HG03025 (cell line): ENCODE measurements around the gene ALDH16A1.

ENCODE experiments used
- ATAC-seq: cut with Tn5 transposase; IDR thresholded peaks from one replicate; pipeline ENCODE4 v1.9.1; 2021; ENCODE audit warnings: mild to moderate bottlenecking, moderate library complexity; ENCODE audit not compliant: unreplicated experiment, low FRiP score

ALDH16A1 gene

DNA sequence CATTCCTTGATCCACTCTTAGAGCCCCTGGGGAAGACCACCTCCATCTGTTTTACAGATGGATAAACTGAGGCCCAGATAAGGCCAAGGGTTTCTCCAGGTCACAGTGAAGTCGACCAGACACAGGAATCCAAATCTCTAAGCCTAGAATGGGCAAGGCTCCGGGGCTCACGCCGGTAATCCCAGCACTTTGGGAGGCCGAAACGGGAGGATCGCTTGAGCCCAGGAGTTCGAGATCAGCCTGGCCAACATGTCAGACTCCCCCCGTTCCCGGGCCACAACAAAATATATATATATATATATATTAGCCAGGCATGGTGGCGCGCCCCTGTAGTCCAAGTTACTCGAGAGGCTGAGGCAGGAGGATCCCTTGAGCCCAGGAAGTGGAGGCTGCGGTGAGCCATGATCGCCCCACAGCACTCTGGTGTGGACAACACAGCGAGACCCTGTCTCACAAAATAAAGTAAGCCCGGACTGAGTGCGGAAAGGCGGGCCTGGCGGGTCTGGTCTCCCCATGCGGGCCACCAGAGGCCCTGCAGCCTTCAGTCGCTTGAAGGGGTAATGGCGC, 33.8 kb downstream of the ALDH16A1 start:
- ATAC-seq: no peak

DNA sequence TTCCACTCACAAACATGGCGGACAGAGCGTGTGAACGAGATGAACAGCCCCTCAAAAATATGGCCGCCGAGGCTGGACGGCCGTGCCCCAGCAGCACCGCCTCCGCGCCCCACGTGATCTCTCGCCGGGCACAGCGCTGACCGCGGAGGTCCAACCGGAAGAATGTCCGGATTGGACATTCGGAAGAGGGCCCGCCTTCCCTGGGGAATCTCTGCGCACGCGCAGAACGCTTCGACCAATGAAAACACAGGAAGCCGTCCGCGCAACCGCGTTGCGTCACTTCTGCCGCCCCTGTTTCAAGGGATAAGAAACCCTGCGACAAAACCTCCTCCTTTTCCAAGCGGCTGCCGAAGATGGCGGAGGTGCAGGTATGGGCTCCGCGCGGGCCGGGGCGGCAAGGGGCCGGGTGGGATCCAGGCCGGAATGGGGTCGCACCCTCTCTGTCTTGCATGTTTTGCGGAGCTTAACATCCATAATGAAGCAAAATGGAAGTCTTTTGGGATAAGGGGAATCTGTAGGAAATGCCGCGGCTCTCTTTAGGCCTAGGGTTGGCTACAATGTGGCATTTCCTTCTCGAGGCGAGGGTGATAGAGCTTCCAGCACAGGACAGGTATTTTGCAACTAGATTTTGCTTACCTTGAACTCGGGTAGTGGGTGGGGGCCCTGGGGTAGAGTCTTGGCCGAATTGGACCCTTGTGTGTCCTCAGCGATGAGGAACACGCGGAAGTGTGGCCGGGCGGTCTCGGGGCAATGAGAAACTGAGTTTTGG, 34.4 kb downstream of the ALDH16A1 start, which contains the start of gene RPL13A:
TSS of gene RPL13A (plus strand) at position 332 of the 769 bp plus-strand sequence. CDS start at position 354, 22 bp downstream.
- peak; percentile 79 for ATAC-seq

DNA sequence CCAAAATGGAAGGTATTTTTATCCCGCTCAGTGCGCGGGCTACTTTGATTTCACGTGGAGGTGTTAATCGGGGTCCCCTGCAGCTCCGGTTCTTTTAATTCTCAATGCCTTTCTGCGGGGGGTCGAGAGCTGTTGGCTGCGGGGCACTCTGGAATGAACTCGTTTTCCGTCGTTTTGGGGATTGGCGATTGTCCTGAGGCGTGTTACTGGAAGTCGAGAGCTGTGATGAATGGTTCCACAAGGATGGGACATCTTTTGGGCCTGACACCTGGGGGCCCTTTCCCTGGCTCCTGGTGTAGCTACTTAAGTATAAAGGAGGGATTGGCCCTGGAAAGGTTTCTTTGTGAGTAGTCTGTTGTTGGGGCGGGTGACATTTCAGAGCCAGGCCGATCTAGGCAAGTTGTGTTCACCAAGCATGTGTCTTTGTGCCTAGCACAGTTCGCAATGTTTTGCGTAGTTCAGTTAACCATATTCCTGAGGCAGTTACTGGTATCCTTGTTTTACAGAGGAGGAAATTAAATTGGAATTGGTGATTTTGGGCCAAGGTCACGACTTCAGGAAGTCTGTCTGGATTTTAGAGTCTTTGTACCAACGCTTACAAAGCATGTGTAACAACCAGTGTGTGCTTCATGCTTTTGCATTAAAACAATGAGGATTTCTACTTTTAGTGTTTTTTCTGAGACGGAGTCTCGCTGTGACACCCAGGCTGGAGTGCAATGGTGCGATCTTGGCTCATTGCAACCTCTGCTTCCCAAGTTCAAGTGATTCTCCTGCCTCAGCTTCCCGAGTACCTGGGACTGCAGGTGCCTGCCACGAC, 35.2 kb downstream of the ALDH16A1 start:
- no peak for ATAC-seq

DNA sequence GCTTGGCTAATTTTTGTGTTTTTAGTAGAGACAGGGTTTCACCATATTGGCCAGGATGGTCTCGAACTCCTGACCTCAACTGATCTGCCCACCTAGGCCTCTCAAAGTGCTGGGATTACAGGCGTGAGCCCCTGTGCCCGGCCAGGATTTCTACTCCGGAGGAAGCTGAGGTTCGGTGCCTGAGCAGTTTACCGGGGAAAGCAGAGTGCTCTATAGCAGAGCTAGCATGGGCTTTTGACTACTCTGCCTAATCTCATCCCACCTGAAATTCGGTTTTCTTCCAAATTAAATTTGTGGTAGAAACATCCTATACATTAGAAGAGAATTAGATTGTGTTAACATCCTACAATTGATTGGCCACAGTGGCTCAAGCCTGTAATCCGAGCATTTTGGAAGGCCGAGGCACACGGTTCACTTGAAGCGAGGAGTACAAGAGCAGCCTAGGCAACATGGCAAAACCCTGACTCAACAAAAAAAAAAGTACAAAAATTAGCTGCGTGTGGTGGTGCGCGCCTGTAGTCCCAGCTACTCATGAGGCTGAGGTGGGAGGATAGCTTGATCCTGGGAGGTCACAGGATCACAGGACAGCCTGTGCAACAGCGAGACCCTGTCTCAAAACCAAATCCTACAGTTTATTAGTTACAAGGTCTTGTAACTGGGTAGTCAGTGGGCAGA, 36.0 kb downstream of the ALDH16A1 start:
- no peak for ATAC-seq

DNA sequence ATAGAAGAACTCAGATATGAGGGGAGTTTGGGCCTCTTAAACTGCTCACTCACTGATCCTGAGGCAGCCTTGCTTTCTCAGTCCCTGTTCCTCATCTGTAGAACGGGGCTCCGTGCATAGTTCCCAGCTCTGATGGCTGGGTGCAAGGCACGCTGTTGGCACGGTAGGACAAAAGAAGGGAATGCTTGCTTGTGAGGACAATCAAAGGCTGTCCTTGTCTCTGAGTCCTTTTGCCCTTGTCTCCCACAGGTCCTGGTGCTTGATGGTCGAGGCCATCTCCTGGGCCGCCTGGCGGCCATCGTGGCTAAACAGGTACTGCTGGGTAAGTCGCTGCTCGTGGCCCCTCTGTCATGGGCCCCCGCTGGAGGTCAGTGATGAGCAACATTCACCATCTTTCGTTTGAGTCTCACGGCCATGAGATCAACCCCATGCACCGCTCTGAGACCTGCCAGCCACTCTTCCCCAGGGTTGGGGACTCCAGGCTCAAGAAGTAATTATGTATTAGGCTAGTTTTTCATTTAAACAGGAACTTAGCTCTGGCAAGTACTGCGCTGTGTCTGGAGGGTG, 36.7 kb downstream of the ALDH16A1 start:
- ATAC-seq: no peak

DNA sequence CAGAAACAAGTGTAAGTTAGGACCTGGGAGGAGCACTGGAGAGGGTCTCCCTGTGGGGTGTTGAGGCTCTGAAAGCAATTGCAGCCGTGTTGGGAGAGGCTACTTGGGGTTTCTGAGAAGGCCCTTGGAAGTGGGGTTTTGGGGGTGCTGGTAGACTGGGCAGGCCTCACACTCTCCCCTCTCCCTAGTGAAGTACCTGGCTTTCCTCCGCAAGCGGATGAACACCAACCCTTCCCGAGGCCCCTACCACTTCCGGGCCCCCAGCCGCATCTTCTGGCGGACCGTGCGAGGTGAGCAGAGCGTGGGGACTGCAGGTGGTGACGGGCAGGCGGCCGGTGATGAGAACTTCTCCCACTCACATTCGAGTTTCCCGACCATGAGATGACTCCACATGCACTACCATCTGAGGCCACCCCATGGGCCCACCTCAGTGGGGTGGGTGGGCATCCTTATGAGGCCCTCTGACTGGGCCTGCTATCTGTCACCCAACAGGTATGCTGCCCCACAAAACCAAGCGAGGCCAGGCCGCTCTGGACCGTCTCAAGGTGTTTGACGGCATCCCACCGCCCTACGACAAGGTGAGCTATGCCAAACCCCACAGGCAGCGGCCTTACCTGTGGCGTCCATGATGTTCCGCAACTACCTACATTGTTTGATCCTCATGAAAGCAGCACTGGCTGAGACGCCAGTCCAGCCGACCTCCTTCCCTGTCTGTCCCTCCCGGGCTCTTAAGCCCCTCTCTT, 37.4 kb downstream of the ALDH16A1 start:
- ATAC-seq: no peak

DNA sequence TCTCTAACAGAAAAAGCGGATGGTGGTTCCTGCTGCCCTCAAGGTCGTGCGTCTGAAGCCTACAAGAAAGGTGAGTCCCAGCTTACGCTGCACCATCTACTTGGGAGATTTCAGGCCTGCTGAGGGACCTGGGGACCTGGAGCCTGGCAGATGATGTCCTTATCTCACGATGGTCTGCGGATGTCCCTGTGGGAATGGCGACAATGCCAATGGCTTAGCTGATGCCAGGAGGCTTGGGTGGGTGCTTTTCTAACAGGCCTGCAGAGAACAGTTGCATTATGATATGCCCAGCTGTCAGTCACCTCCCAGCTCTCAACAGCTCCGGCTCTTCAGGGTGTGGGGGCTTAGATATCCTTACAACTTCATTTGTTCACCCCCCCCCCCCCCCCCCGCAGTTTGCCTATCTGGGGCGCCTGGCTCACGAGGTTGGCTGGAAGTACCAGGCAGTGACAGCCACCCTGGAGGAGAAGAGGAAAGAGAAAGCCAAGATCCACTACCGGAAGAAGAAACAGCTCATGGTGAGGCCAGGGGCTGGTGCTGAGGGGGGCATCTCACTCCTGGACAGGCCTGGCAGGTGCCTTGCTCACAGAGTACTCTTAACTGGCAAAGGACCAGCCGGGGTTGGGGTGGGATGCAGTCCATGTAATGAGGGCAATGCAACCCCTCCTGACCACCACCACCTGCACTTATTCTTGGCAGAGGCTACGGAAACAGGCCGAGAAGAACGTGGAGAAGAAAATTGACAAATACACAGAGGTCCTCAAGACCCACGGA, 38.2 kb downstream of the ALDH16A1 start:
- ATAC-seq: no peak

DNA sequence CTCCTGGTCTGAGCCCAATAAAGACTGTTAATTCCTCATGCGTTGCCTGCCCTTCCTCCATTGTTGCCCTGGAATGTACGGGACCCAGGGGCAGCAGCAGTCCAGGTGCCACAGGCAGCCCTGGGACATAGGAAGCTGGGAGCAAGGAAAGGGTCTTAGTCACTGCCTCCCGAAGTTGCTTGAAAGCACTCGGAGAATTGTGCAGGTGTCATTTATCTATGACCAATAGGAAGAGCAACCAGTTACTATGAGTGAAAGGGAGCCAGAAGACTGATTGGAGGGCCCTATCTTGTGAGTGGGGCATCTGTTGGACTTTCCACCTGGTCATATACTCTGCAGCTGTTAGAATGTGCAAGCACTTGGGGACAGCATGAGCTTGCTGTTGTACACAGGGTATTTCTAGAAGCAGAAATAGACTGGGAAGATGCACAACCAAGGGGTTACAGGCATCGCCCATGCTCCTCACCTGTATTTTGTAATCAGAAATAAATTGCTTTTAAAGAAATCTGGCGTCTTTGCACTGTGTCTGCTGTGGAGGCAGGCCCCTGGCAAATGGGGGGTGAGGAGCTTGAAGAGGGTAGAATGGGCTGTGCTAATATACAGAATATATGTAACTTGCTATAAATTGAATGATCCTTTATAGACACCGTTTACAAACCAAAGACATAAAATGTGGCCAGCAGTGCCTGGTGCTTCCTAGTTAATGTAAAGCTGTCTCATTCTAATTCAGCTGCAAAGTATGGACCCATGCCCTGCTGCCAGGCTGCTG, 39.0 kb downstream of the ALDH16A1 start:
- ATAC-seq: no peak

DNA sequence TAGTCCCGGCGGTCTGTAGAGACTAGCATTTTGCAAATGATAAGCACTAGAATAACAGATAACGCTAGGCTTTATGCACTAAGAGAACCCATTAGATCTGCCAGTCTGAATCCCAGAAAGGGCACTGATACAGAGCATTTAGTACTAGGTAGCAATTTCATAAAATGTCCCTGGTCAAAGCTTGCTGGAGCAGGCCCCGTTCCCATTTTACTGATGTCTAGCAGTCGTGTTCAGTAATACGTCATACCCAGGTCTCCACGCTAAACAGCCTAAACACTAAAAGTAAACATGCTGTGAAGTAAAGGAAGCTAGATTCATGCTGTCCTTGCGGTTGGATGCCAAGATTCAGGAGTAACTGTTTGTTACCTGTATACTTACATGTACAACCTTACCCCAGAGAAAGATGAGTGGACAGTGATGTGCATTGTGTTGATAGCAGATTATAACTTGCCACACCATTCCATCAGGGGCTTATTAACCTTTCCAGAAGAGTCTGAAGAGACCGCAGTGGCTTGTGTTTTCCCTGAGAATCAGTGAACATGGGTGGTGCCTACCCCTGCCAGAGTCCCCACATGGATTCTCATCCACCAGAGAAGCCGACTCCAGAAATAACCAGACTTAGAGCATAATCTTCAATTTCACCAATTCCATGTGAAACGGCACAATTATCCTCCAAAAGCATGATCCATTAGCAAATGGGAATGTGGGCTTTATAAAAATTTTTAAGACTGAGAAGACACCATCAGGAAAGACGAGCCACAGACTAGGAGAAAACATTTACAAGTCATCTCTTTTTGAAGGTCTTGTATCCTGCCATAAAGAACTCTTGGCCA, 39.8 kb downstream of the ALDH16A1 start:
- ATAC-seq: no peak

DNA sequence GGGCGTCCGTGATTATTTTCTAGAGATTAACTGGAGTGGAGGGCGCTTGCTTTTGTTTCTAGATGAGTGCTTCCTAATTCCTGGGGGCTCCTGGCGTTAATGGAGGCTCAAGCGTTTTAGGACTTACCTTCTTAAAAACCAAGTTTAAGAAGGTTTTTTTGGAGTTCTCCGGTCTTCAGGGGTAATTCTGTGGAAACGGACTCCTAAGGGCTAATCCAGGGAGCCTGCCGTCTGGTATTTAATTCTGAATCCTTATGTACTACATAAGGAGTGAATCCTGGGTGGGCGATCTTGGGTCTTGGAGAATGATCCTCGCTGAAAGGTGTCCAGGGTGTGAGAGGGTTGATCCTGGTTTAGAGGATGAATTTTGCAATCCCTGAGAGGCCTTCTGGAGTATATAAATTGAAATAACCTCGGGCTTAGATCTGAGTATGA, 43.6 kb downstream of the ALDH16A1 start:
- ATAC-seq: no peak

DNA sequence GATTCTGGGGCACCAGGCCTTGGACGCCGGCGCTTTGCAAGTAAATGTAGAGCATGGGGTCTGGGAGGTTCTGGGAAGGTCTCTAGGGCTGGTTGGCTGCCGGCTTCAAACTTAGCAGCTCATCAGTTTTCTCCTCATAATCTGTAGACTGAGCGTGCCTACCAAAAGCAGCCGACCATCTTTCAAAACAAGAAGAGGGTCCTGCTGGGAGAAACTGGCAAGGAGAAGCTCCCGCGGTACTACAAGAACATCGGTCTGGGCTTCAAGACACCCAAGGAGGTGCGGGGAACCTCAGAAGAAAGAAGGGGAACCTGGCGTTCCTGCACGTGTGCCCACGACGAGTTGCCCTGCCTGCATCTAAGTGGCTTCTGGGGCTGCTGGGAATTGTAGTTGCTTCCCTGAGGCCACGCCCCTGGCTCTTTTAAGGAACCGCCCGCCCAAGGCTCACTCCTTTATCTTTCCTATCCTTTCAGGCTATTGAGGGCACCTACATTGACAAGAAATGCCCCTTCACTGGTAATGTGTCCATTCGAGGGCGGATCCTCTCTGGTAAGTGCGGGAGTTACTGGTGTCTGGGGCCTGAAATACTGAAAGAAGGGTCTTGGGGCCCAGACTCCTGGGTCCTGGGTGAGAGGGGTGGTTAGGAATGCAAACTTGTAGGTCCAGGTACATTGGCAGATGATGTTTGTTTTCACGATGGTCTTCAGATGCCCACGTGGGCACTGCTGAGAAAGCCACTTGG, 44.2 kb downstream of the ALDH16A1 start:
- ATAC-seq: no peak

DNA sequence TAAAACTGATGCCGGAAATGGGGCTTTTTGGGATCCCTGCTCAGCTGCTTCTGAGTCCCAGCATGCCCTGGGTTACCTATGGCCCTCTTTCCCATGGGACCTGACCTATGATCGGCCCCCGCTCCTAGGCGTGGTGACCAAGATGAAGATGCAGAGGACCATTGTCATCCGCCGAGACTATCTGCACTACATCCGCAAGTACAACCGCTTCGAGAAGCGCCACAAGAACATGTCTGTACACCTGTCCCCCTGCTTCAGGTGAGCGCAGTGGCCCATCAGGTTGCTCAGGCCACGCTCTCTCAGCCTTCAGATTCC, 44.7 kb downstream of the ALDH16A1 start:
- no peak for ATAC-seq

DNA sequence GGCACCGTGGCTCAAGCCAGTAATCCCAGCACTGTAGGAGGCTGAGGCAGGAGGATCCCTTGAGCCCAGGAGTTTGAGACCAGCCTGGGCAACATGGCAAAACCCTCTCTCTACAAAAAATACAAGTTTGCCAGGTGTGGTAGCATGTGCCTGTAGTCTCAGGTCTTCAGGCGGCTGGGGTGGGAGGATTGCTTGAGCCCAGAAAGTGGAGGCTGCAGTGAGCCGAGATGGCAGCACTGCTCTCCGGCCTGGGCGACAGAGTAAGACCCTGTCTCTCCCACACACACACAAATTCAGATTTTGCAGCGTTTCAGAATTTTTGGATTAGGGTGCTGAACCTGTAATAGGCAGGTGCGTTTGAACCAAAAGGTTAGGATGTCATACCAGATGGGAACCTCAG, 45.5 kb downstream of the ALDH16A1 start:
- no peak for ATAC-seq

DNA sequence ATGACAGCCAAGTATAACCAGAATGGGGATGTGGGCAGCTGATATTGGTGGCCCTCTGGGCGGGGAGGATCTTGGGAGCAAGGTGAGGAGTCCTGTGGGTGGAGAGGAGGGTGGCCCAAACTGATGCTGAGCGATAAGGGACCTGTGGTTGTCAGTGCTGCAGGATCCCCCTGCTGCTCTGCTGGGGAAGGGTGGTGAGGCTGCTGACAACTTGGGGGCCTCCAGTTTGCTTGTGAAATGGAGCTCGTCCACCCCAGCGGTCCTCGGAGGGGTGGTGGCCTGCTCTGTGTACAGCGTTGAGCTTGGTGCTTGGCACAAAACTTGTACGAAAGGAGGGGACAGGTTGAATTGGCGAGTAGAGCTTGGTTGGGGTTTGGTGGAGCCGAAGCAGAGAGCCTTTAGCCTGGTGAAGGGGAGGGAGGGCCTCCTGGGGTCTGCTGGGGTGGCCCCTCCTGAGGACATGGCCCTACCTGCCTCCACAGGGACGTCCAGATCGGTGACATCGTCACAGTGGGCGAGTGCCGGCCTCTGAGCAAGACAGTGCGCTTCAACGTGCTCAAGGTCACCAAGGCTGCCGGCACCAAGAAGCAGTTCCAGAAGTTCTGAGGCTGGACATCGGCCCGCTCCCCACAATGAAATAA, 46.1 kb downstream of the ALDH16A1 start:
- no peak for ATAC-seq

DNA sequence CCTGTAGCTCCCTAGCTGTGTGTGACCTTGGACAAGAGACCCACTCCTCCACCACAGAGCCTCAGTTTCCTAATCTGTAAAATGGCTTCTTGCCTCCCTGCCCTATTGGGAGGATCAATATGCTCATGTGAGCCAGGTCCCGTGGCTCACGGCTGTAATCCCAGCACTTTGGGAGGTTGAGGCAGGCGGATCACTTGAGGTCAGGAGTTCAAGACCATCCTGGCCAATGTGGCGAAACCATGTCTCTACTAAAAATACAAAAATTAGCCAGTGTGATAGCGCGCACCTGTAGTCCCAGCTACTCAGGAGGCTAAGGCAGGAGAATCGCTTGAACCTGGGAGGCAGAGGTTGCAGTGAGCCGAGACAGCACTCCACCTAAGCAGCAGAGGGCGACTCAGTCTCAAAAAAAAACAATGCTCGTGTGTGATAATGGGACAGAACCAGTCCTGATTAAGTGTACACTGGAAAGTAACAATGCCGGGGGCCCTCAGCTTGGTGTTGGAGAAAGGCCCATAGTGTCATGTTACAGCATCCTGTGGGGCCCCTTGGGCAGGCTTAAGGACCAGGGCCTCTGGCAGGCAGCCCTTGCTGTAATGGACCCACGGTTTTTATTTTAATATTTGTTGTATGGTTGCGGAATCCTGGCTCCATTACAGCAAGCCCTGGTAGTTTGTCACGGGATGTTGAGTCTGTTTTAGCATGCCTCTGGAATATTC, 50.0 kb downstream of the ALDH16A1 start:
- ATAC-seq: no peak

DNA sequence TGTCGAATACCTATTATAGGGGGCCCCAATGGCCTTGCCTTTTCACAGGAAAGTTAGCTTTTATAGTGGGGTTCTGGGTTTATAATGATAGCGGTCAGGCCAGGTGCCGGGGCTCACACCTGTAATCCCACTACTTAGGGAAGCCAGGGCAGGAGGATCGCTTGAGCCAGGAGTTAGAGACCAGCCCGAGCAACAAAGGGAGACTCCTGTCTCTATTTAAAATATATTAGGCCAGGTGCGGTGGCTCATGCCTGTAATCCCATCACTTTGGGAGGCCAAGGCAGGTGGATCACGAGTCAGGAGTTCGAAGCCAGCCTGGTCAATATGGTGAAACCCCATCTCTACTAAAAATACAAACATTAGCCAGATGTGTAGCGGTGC, 50.5 kb downstream of the ALDH16A1 start:
- no peak for ATAC-seq
